Stimulated activated CD4-positive, alpha-beta T cell treated with anti-CD3 and anti-CD28 coated beads, Interleukin-2, amount 100 ng/mL, for 24 hours (primary cell): ENCODE measurements around the gene CYP4F22.

Experiments
- DNase-seq, 2 donors: peaks; one replicate each; pipeline ENCODE4 v3.0.0-alpha.2; 2020

Gene CYP4F22

DNA sequence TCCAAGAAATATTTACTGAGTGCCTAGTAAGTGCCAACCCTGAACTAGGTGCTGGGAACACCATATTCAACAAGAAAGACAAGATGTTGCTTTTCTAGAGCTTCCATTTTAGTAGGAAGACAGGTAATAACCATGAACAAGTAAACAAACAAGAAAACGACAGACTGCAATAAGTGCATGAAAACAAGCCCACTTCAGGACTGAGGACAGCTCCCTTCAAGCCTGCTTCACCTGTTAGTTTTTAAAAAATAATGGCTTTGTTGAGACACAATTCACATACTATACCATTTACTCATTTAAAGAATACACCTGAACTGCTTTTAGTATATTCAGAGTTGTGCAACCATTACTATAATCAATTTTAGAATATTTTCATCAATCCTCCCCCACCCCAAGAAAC lies 30.4 kb downstream of the CYP4F22 start:
- no peak for DNase-seq

DNA sequence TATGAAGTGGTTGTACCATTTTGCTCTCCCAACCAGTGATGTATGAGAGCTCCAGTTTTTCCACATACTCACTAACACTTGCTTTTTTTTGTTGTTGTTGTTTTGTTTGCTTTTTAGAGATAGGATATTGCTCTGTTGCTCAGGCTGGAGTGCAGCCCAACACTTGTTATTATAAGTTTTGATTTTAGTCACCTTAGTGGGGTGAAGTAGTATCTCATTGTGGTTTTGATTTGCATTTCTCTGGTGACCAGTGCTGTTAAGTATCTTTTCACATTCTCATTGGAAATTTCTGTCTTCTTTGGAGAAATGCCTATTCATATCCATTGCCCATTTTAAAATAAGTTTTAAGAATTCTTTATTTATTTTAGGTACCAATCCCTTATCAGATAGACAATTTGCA lies 31.3 kb downstream of the CYP4F22 start:
- DNase-seq, result no peak

DNA sequence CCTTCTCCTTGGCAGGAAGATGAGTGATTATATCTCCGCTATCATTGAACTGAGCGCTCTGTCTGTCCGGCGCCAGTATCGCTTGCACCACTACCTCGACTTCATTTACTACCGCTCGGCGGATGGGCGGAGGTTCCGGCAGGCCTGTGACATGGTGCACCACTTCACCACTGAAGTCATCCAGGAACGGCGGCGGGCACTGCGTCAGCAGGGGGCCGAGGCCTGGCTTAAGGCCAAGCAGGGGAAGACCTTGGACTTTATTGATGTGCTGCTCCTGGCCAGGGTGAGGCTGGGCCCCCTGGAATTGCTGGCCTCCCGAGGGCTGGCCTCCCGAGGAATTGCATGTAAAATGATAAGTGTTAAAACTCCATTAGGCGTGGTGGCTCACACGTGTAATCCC lies 32.1 kb downstream of the CYP4F22 start:
- no peak for DNase-seq

DNA sequence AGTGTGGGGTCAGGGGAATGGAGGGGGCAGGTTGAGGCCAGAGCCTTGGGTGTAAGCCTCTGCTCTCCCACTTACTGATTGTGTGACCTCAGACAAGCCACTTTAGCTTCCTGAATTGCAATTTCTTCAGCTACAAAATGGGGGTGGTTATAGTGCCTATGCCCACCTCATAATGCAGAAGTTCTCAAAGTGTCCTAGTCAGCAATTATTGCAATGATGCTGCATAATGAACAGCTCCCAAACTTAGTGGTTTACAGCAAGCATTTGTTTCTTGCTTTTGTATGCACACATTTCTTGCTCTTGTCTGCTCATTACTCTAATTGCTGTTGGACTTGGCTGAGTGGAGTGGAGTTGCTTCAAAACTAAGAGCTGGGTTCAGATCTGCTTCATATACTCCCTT lies 36.0 kb downstream of the CYP4F22 start:
- DNase-seq, result no peak

DNA sequence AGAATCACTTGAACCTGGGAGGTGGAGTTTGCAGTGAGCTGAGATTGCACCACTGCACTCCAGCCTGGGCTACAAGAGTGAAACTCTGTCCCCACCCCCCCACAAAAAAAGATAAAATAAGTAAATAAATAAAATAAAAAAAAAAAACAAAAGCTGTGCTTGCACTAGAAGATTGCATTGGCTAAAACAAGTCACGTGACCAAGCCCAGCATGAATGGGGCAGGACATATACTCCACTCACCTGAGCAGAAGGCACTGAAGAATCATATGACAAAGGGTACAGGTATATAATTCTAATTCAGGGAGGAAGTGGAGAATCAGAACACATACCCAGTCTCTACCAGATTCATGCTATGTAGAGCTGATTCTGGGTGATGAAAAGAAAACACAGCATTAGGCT lies 36.6 kb downstream of the CYP4F22 start:
- no peak for DNase-seq

DNA sequence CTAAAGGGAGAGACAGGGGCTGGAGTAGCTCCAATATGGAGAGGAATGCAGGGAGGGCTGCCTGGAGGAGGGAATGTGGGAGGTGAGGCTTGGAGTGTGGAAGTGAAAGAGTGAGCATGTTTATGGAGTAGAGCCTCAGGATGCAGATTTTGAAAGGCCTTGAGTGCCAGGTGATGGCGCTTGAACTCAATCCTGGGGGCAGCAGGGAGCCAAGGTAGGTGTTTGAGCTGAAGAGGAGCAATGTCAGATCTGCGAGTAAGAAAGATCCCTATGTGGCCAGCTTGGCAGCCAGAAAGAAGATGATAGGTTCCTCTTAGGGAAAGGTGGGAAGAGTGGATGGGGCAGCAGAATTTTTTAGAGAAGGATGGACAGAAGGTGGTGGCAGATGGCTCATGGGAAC lies 40.3 kb downstream of the CYP4F22 start:
- no peak for DNase-seq

DNA sequence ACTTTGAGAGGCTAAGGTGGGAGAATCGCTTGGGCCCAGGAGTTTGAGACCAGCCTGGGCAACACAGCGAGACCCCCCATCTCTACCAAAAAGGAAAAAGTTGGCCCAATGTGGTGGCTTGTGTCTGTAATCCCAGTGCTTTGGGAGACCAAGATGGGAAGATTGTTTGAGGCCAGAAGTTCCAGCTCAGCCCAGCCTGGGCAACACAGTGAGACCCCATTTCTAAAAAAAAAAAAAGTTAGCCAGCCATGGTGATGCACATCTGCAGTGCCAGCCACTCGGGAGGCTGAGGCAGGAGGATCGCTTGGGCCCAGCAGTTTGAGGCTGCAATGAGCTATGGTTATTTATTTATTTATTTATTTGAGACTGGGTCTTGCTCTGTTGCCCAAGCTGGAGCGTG lies 41.3 kb downstream of the CYP4F22 start:
- DNase-seq, result no peak

DNA sequence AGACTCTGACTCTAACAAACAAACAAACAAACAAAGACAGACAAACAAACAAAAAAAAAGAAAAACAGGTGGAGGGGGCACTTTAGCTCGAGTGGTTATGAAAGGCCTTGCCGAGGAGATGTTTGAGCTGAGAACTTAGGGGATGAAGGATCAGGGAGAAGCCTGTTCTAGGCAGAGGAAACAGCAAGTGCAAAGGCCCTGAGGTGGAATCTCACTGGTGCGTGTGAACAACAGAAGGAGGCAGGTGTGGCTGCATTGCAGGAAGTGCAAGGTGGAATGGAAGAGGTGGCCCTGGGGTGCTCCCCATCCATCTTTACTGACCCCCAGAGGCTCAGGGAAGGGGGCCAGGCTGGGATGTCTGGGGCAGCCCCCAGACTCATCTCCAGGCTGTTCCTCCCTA lies 41.9 kb downstream of the CYP4F22 start:
- no peak for DNase-seq

DNA sequence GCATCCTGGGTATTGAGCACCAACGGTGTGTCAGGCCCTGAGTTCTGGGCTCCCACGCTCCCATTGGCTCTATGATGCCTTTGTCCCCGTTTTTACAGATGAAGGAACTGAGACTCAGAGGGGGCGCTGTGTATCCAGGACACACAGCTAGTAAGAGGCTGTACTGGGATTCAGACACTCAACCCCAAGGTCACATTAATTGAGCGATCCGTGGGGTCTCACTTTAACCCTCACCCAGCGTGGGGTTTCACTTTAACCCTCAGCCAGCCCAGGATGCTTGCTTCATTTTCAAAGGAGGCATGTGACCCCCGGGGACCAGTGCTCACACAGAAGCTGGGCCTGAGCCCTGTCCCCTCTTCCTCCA lies 42.6 kb downstream of the CYP4F22 start:
- peak; percentile 12 to 26 for DNase-seq

DNA sequence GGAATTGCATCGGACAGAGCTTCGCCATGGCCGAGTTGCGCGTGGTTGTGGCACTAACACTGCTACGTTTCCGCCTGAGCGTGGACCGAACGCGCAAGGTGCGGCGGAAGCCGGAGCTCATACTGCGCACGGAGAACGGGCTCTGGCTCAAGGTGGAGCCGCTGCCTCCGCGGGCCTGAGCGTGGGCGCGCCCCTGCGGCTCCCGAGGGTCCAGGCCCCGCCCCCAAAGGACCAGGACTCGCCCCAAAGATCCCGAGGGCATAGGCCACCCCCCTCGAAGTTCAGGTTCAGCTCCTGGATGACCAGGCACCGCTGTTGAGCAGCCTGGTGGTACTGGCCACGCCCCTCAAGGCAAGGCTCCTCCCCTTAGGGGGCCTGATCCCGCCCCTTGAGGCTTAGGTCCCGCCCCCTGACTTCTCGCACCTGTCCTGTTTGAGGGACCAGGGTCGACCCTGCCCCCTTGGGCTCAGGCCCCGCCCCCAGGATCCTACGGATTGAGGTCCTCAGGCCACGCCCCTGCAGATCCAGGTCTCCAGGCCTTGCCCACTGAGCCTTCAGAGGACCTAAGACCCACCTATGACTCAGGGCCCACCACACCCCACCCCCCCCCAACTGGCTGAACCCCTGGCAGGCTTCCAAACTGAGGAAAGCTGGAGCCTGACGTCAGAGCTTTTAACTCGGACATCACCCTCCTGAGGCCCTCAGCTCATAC lies 43.1 kb downstream of the CYP4F22 start:
- DNase-seq, result peak; percentile 72 to 74

DNA sequence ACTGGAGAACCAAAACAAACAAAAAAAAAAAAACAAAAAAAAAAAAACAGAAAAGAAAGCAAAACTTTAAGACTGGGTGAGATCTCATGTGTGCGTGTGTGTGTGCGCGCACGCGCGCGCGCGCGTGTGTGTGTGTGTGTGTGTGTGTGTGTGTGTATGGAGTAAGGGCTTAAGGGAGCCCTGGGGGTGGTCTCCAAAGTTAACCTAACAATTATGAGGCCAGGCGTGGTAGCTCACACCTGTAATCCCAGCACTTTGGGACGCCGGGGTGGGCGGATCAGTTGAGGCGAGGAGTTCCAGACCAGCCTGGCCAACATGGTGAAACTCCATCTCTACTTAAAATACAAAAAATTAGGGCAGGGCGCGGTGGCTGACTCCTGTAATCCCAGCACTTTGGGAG lies 46.7 kb downstream of the CYP4F22 start:
- DNase-seq, result no peak

DNA sequence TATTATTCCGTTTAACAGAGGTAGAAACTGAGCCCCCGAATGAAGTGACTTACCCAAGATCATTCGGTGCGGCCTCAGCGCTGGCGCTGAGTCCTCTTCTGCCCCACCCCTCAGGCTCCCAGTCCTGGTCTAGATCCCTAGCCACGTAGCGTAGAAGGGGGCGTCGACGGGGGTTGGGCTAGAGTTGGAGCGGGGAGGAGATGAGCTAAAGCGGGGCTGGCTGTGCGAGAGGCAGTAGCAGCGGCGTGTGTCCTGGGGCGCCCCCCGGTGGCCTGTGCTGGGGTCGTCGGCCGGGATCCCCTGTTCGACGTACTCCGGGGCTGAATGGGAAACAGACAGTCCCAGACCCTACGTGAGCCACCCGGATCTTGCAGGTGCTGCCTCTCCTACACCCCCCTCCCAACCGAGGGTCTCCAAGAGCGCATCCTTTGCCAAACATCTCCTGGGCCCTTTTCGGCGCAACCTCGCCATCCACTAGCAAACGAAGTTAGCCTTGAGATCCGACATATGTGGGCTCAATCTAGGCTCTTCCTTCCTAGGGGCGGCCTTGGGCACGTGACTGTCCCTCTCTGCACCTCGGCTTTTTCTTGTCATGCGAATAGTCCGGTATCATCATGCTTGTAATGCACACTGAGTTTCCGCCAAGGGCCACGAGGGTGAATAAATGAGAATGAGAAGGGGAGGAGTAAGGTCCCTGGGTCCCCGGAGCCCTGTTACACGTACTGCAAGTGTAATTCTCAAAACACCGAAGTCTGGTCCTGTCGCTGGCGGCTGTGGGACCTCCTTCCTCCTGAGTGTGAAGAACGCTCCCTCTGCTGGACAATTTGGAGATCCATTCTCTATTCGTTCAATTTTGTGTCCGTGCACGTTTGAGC lies 47.7 kb downstream of the CYP4F22 start:
- peak; percentile 99 for DNase-seq

DNA sequence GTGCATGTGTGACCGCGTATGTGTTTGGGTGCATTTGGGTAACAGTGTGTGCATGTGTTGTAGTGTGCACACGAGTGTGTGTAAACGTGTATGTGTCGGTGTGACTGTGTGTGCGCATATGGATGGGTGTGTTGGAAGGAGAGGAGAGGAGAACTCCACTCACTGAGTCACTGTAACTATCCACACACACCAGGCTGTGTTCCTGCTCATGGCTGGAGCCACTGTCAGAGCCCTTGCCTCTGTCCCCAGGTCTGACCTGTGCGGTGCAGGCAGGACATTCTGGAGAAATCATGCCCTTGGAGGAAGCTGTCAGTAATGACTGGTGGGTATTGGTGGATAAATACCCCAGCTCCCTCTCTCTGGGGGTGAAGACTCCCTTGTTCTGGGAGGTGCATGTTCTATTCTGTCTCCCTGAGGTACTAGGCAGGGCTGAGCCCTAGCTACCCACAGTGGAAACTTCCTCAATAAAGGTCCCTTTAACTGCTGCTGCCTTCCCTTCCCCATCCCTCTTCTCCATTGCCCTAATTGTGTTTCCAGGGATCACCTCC lies 48.4 kb downstream of the CYP4F22 start:
- no peak for DNase-seq

DNA sequence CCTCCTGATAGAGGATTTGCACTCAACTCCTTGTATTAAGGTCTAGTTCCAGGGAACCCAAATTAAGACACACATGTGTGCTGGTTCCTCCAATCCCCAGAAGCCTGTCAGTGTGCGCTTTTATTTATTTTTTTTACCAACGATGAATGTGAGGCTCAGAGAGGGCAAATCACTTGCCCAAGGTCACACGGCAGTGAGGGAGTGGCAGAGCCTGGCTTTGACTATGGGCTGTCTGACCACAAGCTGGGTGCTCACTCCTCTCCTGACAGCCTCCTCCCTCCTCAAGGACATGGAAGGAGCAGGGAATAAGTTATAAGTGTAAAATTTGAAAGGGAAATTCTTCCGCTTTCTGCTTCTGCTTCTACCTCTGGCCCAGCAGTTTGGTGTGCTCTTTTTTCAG lies 48.9 kb downstream of the CYP4F22 start:
- no peak for DNase-seq

DNA sequence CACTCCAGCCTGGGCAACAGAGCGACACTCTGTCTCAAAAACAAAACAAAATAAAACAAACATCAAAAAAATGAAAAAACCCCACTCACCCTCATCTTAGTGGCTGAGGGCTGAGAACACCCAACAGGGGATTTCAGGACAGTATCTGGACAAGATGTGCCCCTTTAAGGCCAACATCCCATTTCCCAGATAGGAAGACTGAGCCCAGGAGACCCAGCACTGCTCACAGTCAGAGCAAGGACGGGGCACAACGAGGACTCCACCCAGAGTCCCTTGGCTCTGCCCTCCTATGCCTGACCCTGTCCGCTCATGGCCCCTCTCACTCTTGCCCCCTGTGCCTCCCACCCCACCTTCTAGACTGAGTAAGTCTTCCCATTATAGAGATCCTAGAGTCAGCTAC lies 53.8 kb downstream of the CYP4F22 start:
- DNase-seq, result no peak

DNA sequence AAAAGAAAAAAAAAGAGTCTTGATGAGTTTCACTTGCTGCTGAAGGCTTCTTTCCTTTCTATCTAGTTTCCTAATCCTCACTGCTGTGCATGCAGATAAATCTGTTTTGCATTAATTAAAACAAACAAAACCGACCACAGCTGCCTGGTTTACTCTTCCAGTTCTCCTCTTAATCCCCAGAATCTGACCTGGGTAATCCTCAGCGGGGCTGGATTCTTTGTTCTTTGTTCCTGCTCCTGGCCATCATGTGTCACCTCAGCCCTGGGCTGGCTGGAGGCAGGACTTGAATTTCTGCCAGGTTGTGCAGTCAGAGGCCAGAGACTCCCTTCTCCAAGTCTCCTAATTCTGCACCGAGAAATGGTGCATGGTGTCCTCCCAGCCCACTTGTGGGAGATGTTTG lies 54.5 kb downstream of the CYP4F22 start:
- DNase-seq, result no peak

DNA sequence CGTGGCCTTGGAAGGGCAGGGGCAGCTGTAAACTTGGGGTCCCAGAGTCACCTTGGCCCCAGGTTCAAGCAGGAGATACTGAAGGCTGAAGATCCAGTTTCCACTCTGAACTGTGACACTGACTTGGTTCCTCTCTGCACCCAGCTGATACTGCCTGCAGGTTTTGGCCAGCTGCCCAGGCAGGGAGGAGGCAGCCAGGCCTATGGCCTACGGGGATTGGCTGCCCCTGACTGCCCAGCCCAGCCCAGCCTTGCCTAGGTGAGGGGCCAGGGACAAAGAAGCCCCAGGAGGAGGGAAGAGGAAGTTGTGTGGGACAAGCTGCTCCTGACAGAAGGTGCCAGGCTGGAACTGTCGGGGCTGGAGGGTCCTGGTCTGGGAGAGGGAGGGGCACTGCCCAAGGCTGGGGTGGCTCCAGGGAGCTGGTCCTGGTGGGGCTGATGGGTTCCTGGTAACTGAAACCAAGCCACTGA lies 55.0 kb downstream of the CYP4F22 start:
- no peak for DNase-seq

DNA sequence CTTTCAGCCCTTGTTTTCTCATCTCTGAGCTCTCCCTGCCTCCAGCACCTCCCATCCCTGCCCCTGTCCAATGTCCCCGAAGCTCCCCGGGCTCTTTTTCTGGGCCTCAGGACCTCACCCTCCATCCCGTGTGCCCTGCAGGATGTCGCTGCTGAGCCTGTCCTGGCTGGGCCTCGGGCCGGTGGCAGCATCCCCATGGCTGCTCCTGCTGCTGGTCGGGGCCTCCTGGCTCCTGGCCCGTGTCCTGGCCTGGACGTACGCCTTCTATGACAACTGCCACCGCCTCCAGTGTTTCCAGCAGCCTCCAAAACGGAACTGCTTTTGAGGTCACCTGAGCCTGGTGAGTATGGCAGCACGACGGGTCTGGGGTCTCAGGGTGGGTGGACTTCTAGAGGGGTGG lies 55.6 kb downstream of the CYP4F22 start:
- no peak for DNase-seq

DNA sequence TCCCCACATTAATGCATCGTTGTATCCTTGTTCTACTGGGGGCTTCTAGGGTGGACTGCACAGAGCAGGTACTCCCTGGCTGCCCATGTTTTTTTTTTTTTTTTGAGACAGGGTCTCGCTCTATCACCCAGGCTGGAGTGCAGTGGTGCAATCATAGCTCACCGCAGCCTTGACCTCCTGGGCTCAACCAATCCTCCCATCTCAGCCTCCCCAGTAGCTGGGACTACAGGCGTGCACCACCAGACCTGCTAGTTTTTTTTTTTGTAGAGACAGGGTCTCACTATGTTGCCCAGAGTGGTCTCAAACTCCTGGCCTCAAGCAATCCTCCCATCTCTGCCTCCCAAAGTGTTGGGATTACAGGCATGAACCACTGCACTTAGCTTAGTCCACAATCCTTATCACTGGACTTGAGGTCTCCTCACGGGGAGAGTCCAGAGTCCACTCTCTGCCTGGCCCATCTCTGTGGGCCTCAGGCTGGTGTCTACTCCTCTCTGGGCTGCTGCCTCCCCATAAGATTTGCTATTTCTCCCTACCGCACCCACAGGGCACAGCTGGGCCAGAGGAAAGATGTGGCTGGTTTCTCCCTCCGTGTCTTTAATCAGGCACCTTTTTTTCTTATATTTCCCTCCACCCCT lies 56.3 kb downstream of the CYP4F22 start:
- DNase-seq, result no peak

DNA sequence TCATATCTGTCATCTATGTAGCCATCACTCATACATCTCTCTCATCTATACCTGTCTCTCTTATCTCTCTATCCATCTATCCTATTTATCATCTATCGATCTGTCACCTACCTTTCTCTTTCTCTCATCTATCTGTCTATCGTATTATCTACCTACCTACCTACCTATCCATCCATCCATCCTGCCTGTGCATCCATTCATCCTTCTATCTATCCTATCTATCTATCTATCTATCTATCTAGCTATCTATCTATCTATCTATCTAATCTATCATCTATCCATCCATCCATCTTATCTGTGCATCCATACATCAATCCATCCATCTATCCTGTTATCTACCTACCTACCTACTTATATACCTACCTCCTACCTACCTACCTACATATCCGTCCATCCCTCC lies 62.1 kb downstream of the CYP4F22 start:
- DNase-seq, result no peak

DNA sequence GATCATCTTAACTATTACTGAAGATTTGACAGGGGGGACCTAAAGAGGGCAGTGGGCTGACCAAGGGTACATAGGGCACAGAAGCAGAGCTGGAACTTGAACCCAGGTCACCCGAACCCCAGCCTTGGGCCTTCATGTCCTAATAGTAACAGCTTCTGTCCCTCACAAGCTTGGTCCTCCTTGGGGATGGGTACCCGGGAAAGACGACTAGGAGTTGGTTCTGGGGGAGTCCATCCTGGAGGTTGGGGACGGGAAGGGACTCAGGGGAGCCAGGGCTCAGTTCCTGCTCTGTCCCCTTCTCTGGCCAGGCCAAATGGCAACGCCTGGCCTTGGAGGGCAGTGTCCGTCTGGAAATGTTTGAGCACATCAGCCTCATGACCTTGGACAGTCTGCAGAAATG lies 67.1 kb downstream of the CYP4F22 start:
- DNase-seq, result no peak

DNA sequence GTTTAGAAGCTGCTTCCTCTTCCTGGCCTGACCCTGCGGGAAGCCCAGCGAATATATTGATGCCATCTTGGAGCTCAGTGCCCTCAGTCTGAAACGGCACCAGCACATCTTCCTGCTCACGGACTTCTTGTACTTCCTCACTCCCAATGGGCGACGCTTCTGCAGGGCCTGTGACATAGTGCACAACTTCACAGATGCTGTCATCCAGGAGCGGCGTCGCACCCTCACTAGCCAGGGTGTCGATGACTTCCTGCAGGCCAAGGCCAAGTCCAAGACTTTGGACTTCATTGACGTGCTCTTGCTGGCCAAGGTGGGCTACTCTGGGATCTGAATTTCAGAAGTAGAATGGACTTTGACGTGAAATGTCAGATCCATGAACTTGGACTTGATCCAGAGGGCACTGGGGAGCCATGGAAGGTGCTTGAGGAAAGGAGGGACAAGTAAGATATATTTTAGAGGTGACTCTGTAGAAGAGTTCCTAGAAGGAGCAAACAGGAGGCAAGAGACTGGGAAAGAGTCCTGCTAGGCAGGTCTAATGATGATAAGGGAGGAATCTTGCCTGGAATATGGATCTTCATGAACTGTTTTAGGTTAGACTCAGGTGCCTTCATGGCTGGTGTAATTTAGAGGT lies 68.3 kb downstream of the CYP4F22 start:
- no peak for DNase-seq

DNA sequence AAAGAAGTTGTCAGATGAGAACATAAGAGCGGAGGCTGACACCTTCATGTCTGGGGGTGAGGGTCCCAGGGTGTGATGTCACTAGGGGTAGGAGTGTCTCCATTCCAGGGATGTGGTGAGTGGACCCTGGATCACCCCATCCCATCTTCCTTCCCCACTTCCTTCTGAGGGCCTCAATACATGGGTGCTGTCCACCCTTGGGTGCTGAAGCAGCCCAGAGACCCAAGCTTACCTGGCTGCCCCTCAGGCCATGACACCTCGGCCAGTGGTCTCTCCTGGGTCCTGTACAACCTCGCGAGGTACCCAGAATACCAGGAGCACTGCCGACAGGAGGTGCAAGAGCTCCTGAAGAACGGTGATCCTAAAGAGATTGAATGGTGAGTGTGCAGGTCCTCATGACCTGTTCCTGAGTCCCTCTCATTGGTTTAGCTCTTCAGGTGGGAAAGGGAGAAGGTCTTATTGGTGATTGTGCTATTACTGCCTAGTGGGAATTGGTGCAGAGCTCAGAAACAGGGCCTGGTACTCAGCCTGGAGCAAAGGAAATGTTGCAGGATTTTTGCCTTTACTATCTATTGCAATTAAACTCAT lies 69.0 kb downstream of the CYP4F22 start:
- no peak for DNase-seq
